ENCODE results near the gene ZBTB5.
"Not testable (repeated sequence)": the region's sequence is repeated elsewhere in the genome, so short reads cannot be mapped to it uniquely, and the experiment has no call there.

The ZBTB5 gene

DNA sequence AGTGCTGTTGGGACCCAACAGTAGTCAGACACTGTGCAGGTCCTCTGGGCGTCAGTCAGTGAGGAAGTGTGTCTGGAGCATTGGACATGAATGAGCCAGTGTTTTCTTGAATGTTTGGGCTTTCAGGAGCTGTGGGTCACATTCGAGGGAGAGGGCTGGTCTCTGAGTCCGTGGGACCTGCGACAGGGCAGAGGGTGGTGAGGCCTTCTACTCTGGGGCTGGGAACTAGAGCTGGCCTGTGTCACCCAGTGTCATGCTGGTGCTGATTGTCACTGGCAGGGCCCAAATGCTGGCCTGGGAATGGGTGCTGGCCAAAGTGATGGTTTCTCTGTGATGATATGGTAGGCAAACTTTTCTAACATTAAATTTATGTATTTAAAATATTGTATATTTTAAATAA, 30.8 kb upstream of the ZBTB5 start:
- Histone ChIP-seq H3K9ac (ENCODE audit: insufficient read length) (no peak overlapping the region), H3K36me3 (ENCODE audit: insufficient read depth, low read length) (peaks cover 85% of the 10 kb centered on the region)

DNA sequence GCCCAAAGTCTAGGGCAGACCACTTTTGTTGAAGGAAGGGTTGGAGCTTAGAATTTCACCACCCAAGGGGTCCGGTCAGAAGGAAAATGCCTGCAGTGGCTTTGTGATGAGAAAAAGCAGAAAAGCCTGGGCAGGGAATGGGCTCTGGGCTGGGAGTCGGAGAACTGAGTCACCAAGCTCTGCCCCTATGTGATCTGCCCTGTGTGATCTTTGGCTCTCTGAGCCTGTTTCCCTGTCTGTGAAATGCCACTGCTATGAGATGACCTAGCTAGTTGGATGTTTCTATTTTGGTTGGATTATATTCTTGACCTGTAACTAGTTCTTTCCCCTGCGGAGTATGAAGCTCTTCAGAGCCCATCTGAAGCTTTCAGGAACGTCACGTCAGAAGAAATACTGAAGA, 30.3 kb upstream of the ZBTB5 start:
- peaks cover 85% of the 10 kb centered on the region for H3K36me3 ChIP-seq (ENCODE audit: insufficient read depth, low read length)
- H3K9ac ChIP-seq (ENCODE audit: insufficient read length) = no peak overlapping the region
- DNase-seq (ENCODE audit: low read depth, low spot score) = no peak
- H3K27ac ChIP-seq = no peak overlapping the region
- H3K4me3 ChIP-seq = no peak overlapping the region
- H3K9me3 ChIP-seq (ENCODE audit: low read depth, low read length) = no peaks in the 10 kb centered on the region
- TF ChIP-seq POLR2AphosphoS5 (IDR thresholded peaks at IDR 0.05; ENCODE audit: borderline replicate concordance, low read depth, low read length) = no peak
- TF ChIP-seq EZH2 (IDR thresholded peaks at IDR 0.05) = no peak
- no peak for TF ChIP-seq FOXP2 (optimal IDR thresholded peaks at IDR 0.05; ENCODE audit: control extremely low read depth, extremely low read length, insufficient read depth)

More for the DNA sequence above, 30.8 kb upstream of the ZBTB5 start:
- H3K27ac ChIP-seq = no peak overlapping the region
- no peaks in the 10 kb centered on the region for H3K9me3 ChIP-seq (ENCODE audit: low read depth, low read length)
- no peak overlapping the region for H3K4me3 ChIP-seq
- TF ChIP-seq EZH2 (IDR thresholded peaks at IDR 0.05) = no peak
- no peak for TF ChIP-seq FOXP2 (optimal IDR thresholded peaks at IDR 0.05; ENCODE audit: control extremely low read depth, extremely low read length, insufficient read depth)
- TF ChIP-seq POLR2AphosphoS5 (IDR thresholded peaks at IDR 0.05; ENCODE audit: borderline replicate concordance, low read depth, low read length) = no peak
- no peak for DNase-seq (ENCODE audit: low read depth, low spot score)

DNA sequence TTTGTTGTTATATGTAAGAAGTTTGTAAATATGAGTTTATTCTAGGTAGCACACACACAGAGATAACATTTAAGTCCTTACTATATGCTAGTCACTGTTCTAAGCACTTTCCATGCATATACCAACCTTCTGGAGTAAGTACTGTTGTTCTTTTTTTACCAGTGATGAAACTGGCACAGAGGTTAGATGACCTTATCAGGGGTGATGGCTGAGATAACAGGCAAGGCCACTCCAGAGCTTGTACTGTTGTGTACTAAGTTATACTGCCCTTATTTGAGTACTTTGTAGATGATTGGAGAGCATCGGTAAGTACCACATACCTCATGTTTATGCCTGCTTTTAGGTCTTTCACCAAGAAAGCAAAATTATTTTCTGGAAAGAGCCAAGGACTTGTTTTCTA, 26.7 kb upstream of the ZBTB5 start:
- Histone ChIP-seq H3K27ac (no peak overlapping the region), H3K4me3 (no peak overlapping the region), H3K9me3 (ENCODE audit: low read depth, low read length) (no peaks in the 10 kb centered on the region), H3K9ac (ENCODE audit: insufficient read length) (no peak overlapping the region), H3K36me3 (ENCODE audit: insufficient read depth, low read length) (peaks cover 85% of the 10 kb centered on the region)
- DNase-seq (ENCODE audit: low read depth, low spot score) = no peak
- TF ChIP-seq EZH2 (IDR thresholded peaks at IDR 0.05) = no peak
- no peak for TF ChIP-seq POLR2AphosphoS5 (IDR thresholded peaks at IDR 0.05; ENCODE audit: borderline replicate concordance, low read depth, low read length)
- no peak for TF ChIP-seq FOXP2 (optimal IDR thresholded peaks at IDR 0.05; ENCODE audit: control extremely low read depth, extremely low read length, insufficient read depth)

DNA sequence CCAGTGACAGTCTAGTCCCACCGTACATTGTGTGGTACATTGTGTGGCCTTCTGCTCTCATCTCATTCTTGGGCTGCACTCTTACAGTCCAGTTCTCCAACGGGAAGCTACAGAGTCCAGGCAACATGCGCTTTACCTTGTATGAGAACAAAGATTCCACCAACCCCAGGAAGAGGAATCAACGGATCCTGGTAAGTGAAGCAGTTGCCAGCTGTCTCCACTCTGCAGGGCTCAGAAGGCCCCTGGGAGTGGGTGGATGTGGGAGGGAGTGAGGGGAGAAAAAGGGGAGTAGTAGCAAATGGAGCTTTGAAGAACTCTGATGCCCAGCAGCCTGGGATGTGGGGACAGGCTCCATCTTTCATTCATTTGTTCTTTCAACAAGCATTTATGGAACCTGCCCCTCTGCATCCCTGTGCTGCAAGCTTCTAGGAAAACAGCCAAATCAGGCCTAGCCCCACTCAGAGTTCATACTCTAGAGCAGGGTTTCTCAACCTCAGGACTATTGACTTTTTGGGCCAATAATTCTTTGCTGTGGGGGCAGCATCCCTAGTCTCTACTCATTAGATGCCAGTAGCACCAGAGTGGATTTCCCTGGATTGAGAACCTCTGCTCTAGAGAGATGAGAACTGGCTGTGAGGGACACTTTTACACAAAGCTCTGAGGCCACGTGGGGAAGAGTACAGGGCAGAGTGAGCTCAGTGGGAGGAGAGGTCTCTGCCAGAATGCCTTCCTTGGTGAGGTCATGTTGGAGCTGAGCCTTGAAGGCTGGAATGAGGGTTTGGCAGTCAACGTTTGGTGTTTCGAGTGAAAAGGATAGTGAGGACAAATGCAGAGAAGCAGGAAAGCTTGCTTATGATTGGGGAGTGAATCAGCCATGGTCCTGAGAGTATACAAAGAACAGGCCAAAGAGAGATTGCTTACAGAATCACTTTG, 21.6 kb upstream of the ZBTB5 start:
- Histone ChIP-seq H3K27ac (no peak overlapping the region), H3K36me3 (ENCODE audit: insufficient read depth, low read length) (peaks cover 39% of the 10 kb centered on the region), H3K4me3 (peak overlapping the region; percentile 89), H3K9ac (ENCODE audit: insufficient read length) (peak overlapping the region; percentile 91), H3K9me3 (ENCODE audit: low read depth, low read length) (no peaks in the 10 kb centered on the region)
- DNase-seq (ENCODE audit: low read depth, low spot score) = no peak
- TF ChIP-seq POLR2AphosphoS5 (IDR thresholded peaks at IDR 0.05; ENCODE audit: borderline replicate concordance, low read depth, low read length) (no peak), FOXP2 (optimal IDR thresholded peaks at IDR 0.05; ENCODE audit: control extremely low read depth, extremely low read length, insufficient read depth) (no peak), EZH2 (IDR thresholded peaks at IDR 0.05) (no peak)

DNA sequence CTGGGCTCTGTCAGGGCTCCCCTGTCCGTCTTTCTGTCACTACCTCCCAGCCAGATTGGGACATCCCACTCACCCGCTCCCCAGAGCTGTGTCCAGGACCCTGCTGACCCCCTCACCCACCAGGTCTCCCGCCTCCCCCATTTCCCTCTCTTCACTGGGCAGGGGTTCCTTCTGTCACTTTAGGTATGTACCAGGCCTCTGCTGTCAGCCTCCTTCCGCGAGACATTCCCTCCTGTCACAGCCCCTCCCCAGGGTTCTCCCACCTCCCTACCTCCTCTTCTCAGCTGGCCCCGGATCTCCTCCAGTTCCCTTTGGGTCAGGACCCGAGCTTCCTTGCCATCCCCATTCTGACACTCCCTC, 21.0 kb upstream of the ZBTB5 start:
- H3K36me3 ChIP-seq (ENCODE audit: insufficient read depth, low read length) = peaks cover 35% of the 10 kb centered on the region
- H3K9me3 ChIP-seq (ENCODE audit: low read depth, low read length) = no peaks in the 10 kb centered on the region
- no peak for DNase-seq (ENCODE audit: low read depth, low spot score)
- H3K27ac ChIP-seq = no peak overlapping the region
- peak overlapping the region; percentile 91 for H3K9ac ChIP-seq (ENCODE audit: insufficient read length)
- H3K4me3 ChIP-seq = peak overlapping the region; percentile 89
- TF ChIP-seq POLR2AphosphoS5 (IDR thresholded peaks at IDR 0.05; ENCODE audit: borderline replicate concordance, low read depth, low read length) = no peak
- no peak for TF ChIP-seq FOXP2 (optimal IDR thresholded peaks at IDR 0.05; ENCODE audit: control extremely low read depth, extremely low read length, insufficient read depth)
- no peak for TF ChIP-seq EZH2 (IDR thresholded peaks at IDR 0.05)

DNA sequence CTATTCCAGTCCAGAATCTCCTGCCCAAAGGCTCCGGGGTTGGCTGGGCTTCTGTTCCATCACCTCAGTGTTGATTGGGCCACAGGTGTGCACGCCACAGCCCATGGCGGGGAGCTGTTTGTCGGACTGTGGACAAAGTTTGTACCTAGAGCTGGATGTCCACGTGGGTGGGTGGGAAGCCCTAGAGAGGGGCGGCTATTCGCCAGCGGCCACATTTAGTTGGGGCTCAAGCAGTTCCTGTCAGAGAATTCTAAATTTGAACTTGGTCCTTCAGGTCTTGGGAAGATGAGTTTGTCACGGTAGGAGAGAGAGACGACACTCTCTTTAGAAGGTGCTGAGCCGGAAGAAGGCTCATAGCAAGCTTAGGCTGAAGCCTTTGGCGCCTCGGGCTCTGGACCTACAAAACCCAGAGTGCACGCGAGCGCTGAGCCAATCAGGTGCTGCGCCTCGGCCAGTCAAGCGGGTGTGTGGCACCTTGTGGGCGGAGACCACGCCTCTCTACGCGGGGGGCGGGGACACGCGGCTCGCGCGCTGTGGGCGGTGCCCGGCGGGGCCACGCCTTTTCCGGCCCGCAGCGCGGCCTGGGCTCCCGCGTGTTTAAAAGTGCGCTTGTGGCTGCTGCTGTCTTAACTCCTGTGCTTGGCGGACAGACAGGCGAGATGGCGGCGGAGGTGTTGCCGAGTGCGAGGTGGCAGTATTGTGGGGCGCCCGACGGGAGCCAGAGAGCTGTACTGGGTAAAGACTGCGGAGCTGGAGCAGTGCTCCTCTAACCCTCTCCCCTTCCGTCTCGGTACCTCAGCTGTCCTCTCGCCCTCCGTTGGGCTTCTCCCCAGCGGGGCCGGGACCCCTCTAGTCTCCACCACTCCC, 20.4 kb upstream of the ZBTB5 start, which contains the start of gene POLR1E:
TSS of gene POLR1E (plus strand) at position 560 of the 867 bp plus-strand sequence. CDS start at position 660, 100 bp downstream.
- H3K9ac ChIP-seq (ENCODE audit: insufficient read length) = peak within 1 kb of the TSS; percentile 91
- no peaks in the 10 kb centered on the region for H3K9me3 ChIP-seq (ENCODE audit: low read depth, low read length)
- peak within 1 kb of the TSS; percentile 70 for H3K27ac ChIP-seq
- H3K36me3 ChIP-seq (ENCODE audit: insufficient read depth, low read length) = peaks cover 30% of the 10 kb centered on the region
- DNase-seq (ENCODE audit: low read depth, low spot score) = peak; percentile 88
- TF ChIP-seq POLR2AphosphoS5 (IDR thresholded peaks at IDR 0.05; ENCODE audit: borderline replicate concordance, low read depth, low read length) (peak; percentile 89), EZH2 (IDR thresholded peaks at IDR 0.05) (no peak), FOXP2 (optimal IDR thresholded peaks at IDR 0.05; ENCODE audit: control extremely low read depth, extremely low read length, insufficient read depth) (peak; percentile 32)
- peak within 1 kb of the TSS; percentile 89 for H3K4me3 ChIP-seq

DNA sequence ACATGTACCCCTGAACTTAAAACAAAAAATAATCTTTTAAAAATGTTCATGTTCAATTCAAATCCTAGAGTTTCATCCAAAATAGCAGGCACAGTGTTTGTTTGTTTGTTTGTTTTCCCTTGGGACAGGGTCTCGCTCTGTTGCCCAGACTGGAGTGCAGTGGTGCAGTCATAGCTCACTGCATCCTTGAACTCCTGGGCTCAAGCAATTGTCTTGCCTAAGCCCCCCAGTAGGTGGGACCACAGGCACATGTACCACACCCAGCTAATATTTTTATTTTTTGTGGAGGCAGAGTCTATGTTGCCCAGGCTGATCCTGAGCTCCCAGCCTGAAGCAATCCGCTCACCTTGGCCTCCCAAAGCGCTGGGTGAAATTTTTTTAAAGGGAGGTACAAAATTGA, 15.5 kb upstream of the ZBTB5 start:
- TF ChIP-seq FOXP2 (optimal IDR thresholded peaks at IDR 0.05; ENCODE audit: control extremely low read depth, extremely low read length, insufficient read depth) = no peak
- no peak overlapping the region for H3K27ac ChIP-seq

DNA sequence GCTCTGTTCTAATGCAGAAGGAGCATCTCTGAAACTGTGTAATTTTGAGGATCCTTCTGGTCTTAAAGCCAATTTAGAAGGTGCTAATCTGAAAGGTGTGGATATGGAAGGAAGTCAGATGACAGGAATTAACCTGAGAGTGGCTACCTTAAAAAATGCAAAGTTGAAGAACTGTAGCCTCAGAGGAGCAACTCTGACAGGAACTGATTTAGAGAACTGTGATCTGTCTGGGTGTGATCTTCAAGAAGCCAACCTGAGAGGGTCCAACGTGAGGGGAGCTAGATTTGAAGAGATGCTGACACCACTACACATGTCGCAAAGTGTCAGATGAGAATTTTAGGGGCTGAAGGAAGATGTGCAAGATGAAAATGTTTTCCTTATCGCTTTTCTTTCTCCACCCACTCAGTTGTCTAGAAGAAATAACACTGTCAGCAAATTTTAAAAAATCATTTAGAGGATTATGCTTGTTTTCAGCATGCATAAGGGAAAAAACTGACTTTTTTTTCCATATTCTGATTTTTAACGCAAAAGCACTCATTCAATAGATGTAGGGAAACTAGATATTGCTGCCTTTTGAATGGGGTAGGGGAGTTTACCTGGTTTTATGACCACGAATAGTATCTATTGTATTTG, 12.9 kb upstream of the ZBTB5 start:
- not testable (repeated sequence) for H3K9me3 ChIP-seq (ENCODE audit: low read depth, low read length); H3K9ac ChIP-seq (ENCODE audit: insufficient read length); H3K36me3 ChIP-seq (ENCODE audit: insufficient read depth, low read length); DNase-seq (ENCODE audit: low read depth, low spot score); H3K27ac ChIP-seq; H3K4me3 ChIP-seq

More for the DNA sequence above, 15.5 kb upstream of the ZBTB5 start:
- no peak overlapping the region for H3K9ac ChIP-seq (ENCODE audit: insufficient read length)
- no peak overlapping the region for H3K4me3 ChIP-seq
- DNase-seq (ENCODE audit: low read depth, low spot score) = no peak
- no peaks in the 10 kb centered on the region for H3K9me3 ChIP-seq (ENCODE audit: low read depth, low read length)
- H3K36me3 ChIP-seq (ENCODE audit: insufficient read depth, low read length) = no peaks in the 10 kb centered on the region

DNA sequence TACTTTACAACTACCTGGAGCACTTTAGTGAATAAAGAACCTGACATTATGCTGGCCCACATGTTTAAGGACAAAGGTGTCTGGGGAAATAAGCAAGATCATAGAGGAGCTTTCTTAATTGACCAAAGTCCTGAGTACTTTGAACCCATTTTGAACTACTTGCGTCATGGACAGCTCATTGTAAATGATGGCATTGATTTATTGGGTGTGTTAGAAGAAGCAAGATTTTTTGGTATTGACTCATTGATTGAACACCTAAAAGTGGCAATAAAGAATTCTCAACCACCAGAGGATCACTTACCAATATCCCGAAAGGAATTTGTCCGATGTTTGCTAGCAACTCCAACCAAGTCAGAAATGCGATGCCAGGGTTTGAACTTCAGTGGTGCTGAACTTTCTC, 12.2 kb upstream of the ZBTB5 start:
- not testable (repeated sequence) for DNase-seq (ENCODE audit: low read depth, low spot score); H3K9ac ChIP-seq (ENCODE audit: insufficient read length); H3K27ac ChIP-seq; H3K4me3 ChIP-seq; H3K9me3 ChIP-seq (ENCODE audit: low read depth, low read length); H3K36me3 ChIP-seq (ENCODE audit: insufficient read depth, low read length)

Measured in SK-N-MC (cell line).